Measurements from ENCODE around the gene TSSK2.

TSSK2 gene

GRCh38 chr22:19173047-19174035 lies 42.2 kb downstream of the TSSK2 start:
- Histone ChIP-seq H3K36me3 (peaks cover 17% of the 10 kb centered on the region), H3K27me3 (ENCODE audit: insufficient read depth, low read depth, severe bottlenecking) (peaks cover 24% of the 10 kb centered on the region), H3K27ac (no peak overlapping the region), H3K9me3 (ENCODE audit: severe bottlenecking) (no peaks in the 10 kb centered on the region), H3K4me3 (ENCODE audit: low read depth, low read length) (no peak overlapping the region)
- no peak for DNase-seq
- TF ChIP-seq, protein P1, sequence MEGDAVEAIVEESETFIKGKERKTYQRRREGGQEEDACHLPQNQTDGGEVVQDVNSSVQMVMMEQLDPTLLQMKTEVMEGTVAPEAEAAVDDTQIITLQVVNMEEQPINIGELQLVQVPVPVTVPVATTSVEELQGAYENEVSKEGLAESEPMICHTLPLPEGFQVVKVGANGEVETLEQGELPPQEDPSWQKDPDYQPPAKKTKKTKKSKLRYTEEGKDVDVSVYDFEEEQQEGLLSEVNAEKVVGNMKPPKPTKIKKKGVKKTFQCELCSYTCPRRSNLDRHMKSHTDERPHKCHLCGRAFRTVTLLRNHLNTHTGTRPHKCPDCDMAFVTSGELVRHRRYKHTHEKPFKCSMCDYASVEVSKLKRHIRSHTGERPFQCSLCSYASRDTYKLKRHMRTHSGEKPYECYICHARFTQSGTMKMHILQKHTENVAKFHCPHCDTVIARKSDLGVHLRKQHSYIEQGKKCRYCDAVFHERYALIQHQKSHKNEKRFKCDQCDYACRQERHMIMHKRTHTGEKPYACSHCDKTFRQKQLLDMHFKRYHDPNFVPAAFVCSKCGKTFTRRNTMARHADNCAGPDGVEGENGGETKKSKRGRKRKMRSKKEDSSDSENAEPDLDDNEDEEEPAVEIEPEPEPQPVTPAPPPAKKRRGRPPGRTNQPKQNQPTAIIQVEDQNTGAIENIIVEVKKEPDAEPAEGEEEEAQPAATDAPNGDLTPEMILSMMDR (IDR thresholded peaks at IDR 0.05; ENCODE audit: low read depth, low read length) = no peak

GRCh38 chr22:19174106-19175025 lies 43.3 kb downstream of the TSSK2 start:
- Histone ChIP-seq H3K27me3 (ENCODE audit: insufficient read depth, low read depth, severe bottlenecking) (peaks cover 15% of the 10 kb centered on the region), H3K9me3 (ENCODE audit: severe bottlenecking) (no peaks in the 10 kb centered on the region), H3K36me3 (peaks cover 17% of the 10 kb centered on the region), H3K27ac (no peak overlapping the region), H3K4me3 (ENCODE audit: low read depth, low read length) (no peak overlapping the region)
- TF ChIP-seq, protein P1 (IDR thresholded peaks at IDR 0.05; ENCODE audit: low read depth, low read length) = no peak
- DNase-seq = no peak

DNA sequence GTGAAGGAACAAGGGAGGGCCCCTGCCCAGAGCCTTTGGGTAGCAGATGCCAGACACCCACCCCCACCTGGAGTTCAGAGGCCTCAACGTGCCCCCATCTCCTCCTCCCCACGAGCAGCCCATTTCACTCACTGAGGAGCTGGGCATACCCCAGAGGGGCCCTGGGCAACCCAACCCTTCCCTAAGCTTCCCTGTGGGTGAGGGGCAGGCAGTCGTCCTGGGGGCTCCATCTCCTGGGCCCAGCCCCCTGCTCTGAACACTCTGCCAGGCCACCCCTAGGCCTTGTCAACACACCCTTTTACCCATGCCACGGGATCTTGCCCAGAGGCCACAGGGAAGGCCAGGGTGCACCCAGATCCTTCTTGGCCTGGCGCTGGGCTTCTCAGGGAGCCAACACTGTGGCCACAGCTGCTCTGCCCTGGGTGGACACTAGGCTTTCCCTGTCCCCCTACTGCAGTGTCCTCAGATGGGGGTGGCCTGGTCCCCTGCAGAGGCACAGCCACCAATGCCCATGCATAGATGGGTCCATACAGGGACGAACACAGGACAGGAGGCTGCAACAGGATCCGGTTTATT lies 44.0 kb downstream of the TSSK2 start:
- H3K36me3 ChIP-seq = peaks cover 17% of the 10 kb centered on the region
- no peak for DNase-seq
- no peak overlapping the region for H3K4me3 ChIP-seq (ENCODE audit: low read depth, low read length)
- H3K27ac ChIP-seq = no peak overlapping the region
- TF ChIP-seq, protein P1 (IDR thresholded peaks at IDR 0.05; ENCODE audit: low read depth, low read length) = no peak
- peaks cover 12% of the 10 kb centered on the region for H3K27me3 ChIP-seq (ENCODE audit: insufficient read depth, low read depth, severe bottlenecking)
- H3K9me3 ChIP-seq (ENCODE audit: severe bottlenecking) = no peaks in the 10 kb centered on the region

DNA sequence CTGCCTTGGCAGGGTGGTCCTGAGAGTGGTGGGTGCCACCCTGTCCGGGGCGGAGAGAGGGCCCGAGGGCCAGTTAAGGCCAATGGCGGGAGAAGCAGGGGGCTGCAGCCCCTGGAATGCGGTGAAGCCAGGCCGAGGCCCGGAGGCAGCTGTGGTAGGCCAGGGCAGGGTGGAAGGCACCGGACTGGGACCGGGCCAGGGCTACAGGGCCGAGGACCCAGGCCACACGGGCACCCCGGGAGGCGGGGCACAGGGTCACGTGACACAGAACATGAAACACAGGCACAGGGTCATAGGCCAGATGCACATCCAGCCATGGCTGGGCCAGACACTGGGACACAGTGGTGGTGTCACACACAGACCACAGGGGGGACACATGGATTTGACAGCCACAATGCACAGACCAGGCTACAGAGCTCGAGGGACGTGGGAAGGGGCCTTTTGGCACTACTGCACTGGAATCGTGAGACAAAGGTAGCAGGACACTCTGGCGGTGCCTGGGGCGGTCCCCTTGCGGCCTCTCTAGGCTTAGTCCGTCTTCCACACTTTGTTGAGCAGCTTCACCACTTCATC lies 44.6 kb downstream of the TSSK2 start:
- Histone ChIP-seq H3K27ac (no peak overlapping the region), H3K4me3 (ENCODE audit: low read depth, low read length) (no peak overlapping the region), H3K9me3 (ENCODE audit: severe bottlenecking) (no peaks in the 10 kb centered on the region), H3K27me3 (ENCODE audit: insufficient read depth, low read depth, severe bottlenecking) (peaks cover 6% of the 10 kb centered on the region), H3K36me3 (peaks cover 17% of the 10 kb centered on the region)
- TF ChIP-seq, protein P1 (IDR thresholded peaks at IDR 0.05; ENCODE audit: low read depth, low read length) = no peak
- no peak for DNase-seq

GRCh38 chr22:19176175-19176643 lies 45.1 kb downstream of the TSSK2 start:
- no peak for DNase-seq
- Histone ChIP-seq H3K4me3 (ENCODE audit: low read depth, low read length) (no peak overlapping the region), H3K9me3 (ENCODE audit: severe bottlenecking) (no peaks in the 10 kb centered on the region), H3K27ac (no peak overlapping the region), H3K27me3 (ENCODE audit: insufficient read depth, low read depth, severe bottlenecking) (peaks cover under 1% of the 10 kb centered on the region), H3K36me3 (peaks cover 17% of the 10 kb centered on the region)
- TF ChIP-seq, protein P1 (IDR thresholded peaks at IDR 0.05; ENCODE audit: low read depth, low read length) = no peak

Measured in WERI-Rb-1 (cell line).